ENCODE results near the gene NLRP14. TPM values are rescaled to one million over a fixed set of nuclear protein-coding genes. Genes with fewer than 3 reads are reported as not detected.

NLRP14 gene, protein sequence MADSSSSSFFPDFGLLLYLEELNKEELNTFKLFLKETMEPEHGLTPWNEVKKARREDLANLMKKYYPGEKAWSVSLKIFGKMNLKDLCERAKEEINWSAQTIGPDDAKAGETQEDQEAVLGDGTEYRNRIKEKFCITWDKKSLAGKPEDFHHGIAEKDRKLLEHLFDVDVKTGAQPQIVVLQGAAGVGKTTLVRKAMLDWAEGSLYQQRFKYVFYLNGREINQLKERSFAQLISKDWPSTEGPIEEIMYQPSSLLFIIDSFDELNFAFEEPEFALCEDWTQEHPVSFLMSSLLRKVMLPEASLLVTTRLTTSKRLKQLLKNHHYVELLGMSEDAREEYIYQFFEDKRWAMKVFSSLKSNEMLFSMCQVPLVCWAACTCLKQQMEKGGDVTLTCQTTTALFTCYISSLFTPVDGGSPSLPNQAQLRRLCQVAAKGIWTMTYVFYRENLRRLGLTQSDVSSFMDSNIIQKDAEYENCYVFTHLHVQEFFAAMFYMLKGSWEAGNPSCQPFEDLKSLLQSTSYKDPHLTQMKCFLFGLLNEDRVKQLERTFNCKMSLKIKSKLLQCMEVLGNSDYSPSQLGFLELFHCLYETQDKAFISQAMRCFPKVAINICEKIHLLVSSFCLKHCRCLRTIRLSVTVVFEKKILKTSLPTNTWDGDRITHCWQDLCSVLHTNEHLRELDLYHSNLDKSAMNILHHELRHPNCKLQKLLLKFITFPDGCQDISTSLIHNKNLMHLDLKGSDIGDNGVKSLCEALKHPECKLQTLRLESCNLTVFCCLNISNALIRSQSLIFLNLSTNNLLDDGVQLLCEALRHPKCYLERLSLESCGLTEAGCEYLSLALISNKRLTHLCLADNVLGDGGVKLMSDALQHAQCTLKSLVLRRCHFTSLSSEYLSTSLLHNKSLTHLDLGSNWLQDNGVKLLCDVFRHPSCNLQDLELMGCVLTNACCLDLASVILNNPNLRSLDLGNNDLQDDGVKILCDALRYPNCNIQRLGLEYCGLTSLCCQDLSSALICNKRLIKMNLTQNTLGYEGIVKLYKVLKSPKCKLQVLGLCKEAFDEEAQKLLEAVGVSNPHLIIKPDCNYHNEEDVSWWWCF
- not detected for total RNA-seq (ENCODE audit: unreplicated experiment)
- long read RNA-seq, result 0 reads

- Mint-ChIP-seq H3K4me3 (ENCODE audit: unreplicated experiment) (peak within 1 kb of the TSS; percentile 100), H3K27ac (ENCODE audit: unreplicated experiment) (peak within 1 kb of the TSS; percentile 87)
- TF ChIP-seq CTCF (IDR thresholded peaks at IDR 0.05; ENCODE audit: partially characterized antibody, unreplicated experiment), result no peak
These were observed at the start of gene NLRP14, which contains the start of gene ZNF214 for GRCh38 chr11:7020183-7020917. Gene NLRP14, plus strand, starts transcription at chr11:7020479. Its CDS starts 18,108 bp downstream, at chr11:7038587. Gene ZNF214, minus strand, starts transcription at chr11:7020346. Its CDS starts 17,511 bp downstream, at chr11:7002835.

DNA sequence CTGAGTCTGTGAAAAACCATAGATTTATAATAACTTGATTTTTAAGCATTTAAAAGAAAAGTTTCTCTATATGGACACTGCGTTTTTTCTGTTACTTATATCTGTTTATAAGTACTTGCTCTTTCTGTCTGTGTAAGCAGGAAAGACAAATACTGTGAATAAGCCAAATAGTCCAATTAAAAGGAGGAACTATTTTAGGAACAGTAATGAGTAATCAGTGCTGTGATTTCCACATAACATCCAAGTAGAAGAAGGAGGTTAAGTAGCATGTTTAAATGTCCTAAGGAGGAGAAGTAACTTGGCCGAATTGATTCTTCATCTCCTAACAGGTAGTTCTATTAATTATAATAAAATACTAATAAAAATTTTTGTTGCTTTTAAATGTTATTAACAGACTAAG, 40.9 kb upstream of the NLRP14 start:
- no peaks in the 10 kb centered on the region for H3K36me3 Mint-ChIP-seq (ENCODE audit: unreplicated experiment)
- H3K27ac Mint-ChIP-seq (ENCODE audit: unreplicated experiment), result no peak overlapping the region
- H3K9me3 Mint-ChIP-seq (ENCODE audit: unreplicated experiment), result no peaks in the 10 kb centered on the region
- H3K27me3 Mint-ChIP-seq (ENCODE audit: unreplicated experiment), result no peaks in the 10 kb centered on the region
- H3K4me3 Mint-ChIP-seq (ENCODE audit: unreplicated experiment), result no peak overlapping the region
- no peak for TF ChIP-seq CTCF (IDR thresholded peaks at IDR 0.05; ENCODE audit: partially characterized antibody, unreplicated experiment)
- DNase-seq, result no peak
- H3K4me1 Mint-ChIP-seq (ENCODE audit: low read depth, unreplicated experiment), result no peaks in the 10 kb centered on the region

More at GRCh38 chr11:7020183-7020917, at the start of gene NLRP14, which contains the start of gene ZNF214:
- Mint-ChIP-seq H3K9me3 (ENCODE audit: unreplicated experiment) (no peaks in the 10 kb centered on the region), H3K36me3 (ENCODE audit: unreplicated experiment) (no peaks in the 10 kb centered on the region), H3K4me1 (ENCODE audit: low read depth, unreplicated experiment) (peaks cover 2% of the 10 kb centered on the region), H3K27me3 (ENCODE audit: unreplicated experiment) (no peaks in the 10 kb centered on the region)
- DNase-seq, result peak; percentile 89

DNA sequence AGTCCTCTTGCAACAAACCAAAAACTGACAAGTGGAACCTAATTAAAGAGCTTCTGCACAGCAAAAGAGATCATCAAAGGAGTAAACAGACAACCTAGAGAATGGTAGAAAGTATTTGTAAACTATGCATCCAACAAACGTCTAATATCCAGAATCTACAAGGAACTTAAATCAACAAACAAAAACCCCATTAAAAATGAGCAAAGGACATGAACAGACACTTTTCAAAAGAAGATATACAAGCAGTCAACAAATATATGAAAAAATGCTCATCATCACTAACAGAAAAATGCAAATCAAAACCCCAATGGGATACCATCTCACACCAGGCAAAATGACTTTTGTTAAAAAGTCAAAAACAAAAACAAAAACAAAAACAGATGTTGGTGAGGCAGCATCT, 33.8 kb upstream of the NLRP14 start:
- Mint-ChIP-seq H3K27ac (ENCODE audit: unreplicated experiment) (no peak overlapping the region), H3K4me3 (ENCODE audit: unreplicated experiment) (no peak overlapping the region), H3K9me3 (ENCODE audit: unreplicated experiment) (no peaks in the 10 kb centered on the region), H3K36me3 (ENCODE audit: unreplicated experiment) (no peaks in the 10 kb centered on the region), H3K27me3 (ENCODE audit: unreplicated experiment) (no peaks in the 10 kb centered on the region), H3K4me1 (ENCODE audit: low read depth, unreplicated experiment) (no peaks in the 10 kb centered on the region)
- TF ChIP-seq CTCF (IDR thresholded peaks at IDR 0.05; ENCODE audit: partially characterized antibody, unreplicated experiment), result no peak
- no peak for DNase-seq

GRCh38 chr11:6988506-6988905, 31.8 kb upstream of the NLRP14 start:
- H3K27me3 Mint-ChIP-seq (ENCODE audit: unreplicated experiment), result no peaks in the 10 kb centered on the region
- TF ChIP-seq CTCF (IDR thresholded peaks at IDR 0.05; ENCODE audit: partially characterized antibody, unreplicated experiment), result no peak
- no peak for DNase-seq
- H3K27ac Mint-ChIP-seq (ENCODE audit: unreplicated experiment), result no peak overlapping the region
- H3K4me3 Mint-ChIP-seq (ENCODE audit: unreplicated experiment), result no peak overlapping the region
- H3K36me3 Mint-ChIP-seq (ENCODE audit: unreplicated experiment), result no peaks in the 10 kb centered on the region
- no peaks in the 10 kb centered on the region for H3K4me1 Mint-ChIP-seq (ENCODE audit: low read depth, unreplicated experiment)
- H3K9me3 Mint-ChIP-seq (ENCODE audit: unreplicated experiment), result no peaks in the 10 kb centered on the region

Measured in glutamatergic neuron (in vitro differentiated cells).